Measurements from ENCODE around the gene CHFR. TPM values are rescaled to one million over a fixed set of nuclear protein-coding genes. Genes with fewer than 3 reads are reported as not detected.
"Not testable (repeated sequence)": the region's sequence is repeated elsewhere in the genome, so short reads cannot be mapped to it uniquely, and the experiment has no call there.

CHFR gene
- total RNA-seq (2014; rRNA removed; shearing (Covaris generic)), result 9.8 and 10.2 TPM in 2 replicates

GRCh38 chr12:132887513-132888351 lies at the start of gene CHFR:
Gene CHFR, minus strand, starts transcription at chr12:132887605. Its CDS starts 277 bp downstream, at chr12:132887328.
- DNase-seq (ENCODE audit: low read depth), result peak; percentile 91

DNA sequence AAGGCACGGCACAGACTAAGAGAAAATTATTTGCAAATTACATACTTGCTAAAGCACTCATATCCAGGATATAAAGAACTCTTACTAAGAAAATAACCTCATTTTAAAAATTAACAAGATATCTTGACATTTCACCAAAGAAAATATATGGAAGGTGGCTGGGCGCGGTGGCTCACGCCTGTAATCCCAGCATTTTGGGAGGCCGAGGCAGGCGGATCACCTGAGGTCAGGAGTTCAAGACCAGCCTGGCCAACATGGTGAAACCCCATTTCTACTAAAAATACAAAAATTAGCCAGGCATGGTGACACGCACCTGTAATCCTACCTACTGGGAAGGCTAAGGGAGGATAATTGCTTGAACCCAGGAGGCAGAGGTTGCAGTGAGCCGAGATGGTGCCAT lies 49.5 kb upstream of the CHFR start:
- DNase-seq (ENCODE audit: low read depth), result not testable (repeated sequence)

DNA sequence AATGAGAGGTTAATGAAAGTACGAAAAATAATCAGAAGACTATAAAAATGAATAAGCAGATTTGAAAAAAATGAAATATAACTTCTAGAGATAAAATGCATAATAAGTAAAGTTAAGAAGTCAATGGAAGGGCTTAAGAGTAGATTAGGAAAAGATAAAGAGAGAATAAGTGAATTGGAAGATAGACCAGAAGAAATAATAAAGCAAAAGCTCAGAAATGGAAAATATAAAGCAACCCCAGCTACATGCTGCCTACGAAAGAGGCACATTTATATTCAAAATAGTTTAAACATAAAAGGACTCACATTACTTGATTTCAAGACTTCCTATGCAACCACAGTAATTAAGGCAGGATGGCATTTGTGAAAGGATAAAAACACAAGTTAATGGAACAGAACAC lies 48.8 kb upstream of the CHFR start:
- DNase-seq (ENCODE audit: low read depth), result no peak

DNA sequence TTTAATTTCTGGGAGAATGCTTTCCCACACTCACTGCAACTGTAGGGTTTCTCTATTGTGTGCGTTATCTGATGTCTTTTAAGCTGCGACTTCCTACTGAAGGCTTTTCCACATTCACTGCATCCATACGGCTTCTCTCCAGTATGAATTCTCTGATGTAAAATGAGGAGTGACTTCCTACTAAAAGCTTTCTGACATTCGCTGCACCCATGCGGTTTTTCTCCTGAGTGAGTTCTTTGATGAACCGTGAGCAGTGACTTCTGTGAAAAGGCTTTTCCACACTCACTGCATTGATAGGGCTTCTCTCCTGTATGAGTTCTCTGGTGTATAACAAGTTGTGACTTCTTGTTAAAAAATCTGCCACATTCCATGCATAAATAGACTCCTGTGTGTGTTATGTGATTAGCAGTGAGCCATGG lies 39.0 kb upstream of the CHFR start:
- DNase-seq (ENCODE audit: low read depth), result no peak

DNA sequence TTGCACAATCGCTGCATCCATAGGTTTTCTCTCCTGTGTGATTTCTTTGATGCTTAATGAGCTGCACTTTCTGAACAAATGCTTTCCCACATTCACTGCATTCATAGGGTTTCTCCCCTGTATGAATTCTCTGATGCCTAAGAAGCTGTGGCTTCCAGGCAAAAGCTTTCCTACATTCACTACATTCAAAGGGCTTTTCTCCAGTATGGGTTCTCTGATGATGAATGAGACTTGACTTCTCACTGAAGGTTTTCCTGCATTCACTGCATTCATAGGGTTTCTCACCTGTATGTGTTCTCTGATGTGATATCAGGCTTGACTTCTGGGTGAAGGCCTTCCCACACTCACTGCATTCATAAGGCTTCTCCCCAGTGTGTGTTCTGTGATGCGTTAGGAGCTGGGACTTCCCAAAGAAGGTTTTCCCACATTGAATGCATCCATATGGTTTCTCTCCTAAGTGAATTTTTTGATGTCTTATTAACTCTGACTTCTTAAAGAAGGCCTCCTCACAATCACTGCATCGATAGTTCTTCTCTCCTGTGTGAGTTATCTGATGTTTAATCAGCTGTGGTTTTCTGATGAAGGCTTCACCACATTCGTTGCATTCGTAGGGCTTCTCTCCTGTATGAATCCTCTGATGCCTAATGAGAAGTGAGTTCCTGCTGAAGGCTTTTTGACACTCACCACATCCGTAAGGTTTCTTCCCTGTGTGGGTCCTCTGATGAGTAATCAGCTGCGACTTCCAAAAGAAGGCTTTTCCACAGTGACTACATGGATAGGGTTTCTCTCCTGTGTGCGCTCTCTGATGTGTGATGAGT lies 38.4 kb upstream of the CHFR start:
- peak; percentile 4 for DNase-seq (ENCODE audit: low read depth)

DNA sequence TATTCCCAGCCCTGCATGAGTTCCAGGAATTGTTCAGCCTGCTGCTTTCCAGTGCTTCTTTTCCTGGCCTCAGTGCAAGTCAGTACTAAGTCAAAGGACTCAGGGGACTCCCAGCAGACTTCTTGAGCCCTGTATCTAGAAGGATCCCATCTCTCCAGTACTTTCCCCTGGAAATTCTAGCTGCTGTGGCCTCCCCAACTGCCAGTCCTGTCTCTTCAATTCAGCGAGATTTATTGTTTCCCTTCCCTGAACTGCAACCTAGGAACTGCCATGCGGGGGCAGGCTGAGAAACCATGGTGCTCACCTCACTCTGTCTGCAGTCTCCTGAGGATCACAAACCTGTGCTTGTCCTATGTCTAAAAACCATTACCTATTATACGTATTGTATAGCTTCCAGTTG lies 37.0 kb upstream of the CHFR start:
- no peak for DNase-seq (ENCODE audit: low read depth)

- no peak for DNase-seq (ENCODE audit: low read depth)
These were observed 36.0 kb upstream of the CHFR start for GRCh38 chr12:132923356-132923909.

GRCh38 chr12:132922676-132923075 lies 35.3 kb upstream of the CHFR start:
- no peak for DNase-seq (ENCODE audit: low read depth)

DNA sequence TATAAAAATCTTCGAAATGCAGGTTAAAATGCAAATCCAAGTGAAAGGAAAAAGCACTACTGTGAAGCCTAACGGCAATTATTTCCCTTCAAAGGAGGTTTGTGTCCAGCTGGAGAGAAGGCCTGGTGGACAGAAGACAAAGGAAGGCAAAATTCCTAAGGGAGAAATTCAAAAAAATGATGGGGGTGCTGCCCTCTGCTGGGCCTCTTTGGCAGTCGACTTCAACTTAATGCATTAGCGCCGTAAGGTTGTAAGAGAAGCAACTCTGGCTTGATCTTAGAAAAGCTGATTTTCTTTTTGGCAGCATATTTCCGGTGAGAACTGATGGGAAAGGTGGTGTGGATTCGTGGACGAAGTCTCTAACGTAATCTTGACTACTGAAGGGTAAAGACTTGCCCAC lies 34.3 kb upstream of the CHFR start:
- no peak for DNase-seq (ENCODE audit: low read depth)

GRCh38 chr12:132918680-132919079 lies 31.3 kb upstream of the CHFR start:
- no peak for DNase-seq (ENCODE audit: low read depth)

DNA sequence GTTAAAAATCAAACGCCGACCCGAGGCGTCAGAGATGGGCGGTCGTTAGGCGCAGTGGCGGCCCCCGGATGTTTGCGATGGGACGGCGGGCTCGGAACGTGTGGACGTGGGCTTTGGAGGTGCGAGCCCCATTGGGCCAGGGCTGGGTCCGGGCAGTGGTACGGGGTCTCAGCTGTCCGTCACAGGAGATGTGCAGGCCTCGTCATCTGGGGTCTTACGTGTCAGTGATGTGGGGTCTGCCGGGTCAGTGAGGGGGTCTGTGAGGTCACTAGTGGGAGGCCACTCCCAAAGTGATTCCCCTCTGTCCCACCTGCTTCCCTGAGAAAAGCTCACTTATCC lies 21.6 kb upstream of the CHFR start:
- DNase-seq (ENCODE audit: low read depth), result no peak

- peak; percentile 96 for DNase-seq (ENCODE audit: low read depth)
These were observed 21.0 kb upstream of the CHFR start for GRCh38 chr12:132908145-132909029.

DNA sequence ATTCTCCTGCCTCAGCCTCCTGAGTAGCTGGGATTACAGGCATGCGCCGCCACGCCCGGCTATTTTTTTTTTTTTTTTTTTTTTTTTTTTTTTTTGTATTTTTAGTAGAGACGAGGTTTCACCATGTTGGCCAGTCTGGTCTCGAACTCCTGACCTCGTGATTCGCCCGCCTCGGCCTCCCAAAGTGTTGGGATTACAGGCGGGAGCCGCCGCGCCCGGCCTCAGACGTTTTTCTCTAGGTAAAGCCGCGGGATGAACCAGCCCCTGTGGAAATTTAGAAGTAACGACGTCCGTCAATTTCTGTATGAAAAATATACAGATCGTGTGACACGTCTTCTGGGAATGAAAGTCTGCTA lies 20.4 kb upstream of the CHFR start:
- DNase-seq (ENCODE audit: low read depth), result not testable (repeated sequence)

DNA sequence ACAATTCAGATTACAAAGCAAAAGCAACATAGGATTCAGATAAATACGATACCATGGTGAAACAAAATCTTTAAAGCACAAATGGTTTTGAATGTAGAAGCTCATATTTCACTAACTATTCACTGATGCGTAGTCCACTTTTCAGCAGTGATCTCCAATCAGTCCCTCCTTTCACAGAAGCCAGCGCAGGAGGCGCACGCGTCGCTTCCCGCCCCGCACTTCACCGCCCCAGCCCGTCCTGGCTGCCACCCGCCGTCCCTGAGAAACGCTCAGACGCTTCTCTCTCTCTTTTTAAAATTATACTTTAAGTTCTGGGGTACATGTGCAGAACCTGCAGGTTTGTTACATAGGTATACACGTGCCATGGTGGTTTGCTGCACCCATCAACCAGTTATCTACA lies 19.8 kb upstream of the CHFR start:
- DNase-seq (ENCODE audit: low read depth), result no peak

DNA sequence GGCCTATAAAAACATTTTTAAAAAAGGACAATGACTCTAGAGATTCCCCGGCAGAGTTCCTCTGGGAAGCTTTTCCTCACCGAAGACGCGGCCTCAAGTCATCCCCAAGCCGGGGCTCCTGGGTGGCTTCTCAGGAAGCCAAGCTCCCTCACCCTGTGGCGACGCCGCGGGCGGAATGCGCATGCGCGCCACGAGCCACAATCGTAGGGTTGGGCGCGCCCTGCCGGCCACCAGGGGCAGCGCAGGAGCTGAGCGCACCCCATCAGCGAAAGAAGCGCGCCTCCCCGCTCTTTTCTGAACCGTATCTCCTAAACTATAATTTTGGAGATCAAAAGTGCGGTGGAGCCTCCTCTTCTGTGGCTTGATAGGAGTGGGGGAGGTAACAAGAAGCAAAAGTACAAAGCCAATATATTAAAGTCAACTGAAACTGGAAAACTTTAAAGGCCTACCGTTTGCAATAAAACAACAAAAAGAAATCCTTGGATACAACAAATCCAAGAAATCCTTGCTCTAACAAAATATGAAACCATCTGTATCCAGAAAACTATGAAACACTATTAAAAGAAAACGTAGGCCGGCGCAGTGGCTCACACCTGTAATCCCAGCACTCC lies 17.4 kb upstream of the CHFR start:
- no peak for DNase-seq (ENCODE audit: low read depth)

DNA sequence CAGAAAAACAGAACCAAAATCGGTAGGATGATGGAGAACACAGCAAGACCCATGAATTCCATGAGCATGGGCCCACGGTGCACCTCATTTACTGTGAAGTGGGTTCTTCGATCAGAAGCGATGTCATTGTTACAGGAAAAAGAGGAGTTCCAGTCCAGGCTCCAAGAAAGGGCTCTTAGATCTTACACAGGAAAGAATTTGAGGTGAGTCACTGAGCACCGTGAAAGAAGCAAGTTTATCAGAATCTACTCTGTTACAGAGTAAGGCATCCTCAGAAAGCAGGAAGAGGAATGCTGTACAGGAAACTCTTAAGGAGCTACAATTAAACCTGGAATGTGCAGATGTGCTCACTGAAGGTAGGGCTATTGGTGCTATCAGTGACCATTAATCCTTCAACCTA lies 11.6 kb upstream of the CHFR start:
- DNase-seq (ENCODE audit: low read depth), result no peak

DNA sequence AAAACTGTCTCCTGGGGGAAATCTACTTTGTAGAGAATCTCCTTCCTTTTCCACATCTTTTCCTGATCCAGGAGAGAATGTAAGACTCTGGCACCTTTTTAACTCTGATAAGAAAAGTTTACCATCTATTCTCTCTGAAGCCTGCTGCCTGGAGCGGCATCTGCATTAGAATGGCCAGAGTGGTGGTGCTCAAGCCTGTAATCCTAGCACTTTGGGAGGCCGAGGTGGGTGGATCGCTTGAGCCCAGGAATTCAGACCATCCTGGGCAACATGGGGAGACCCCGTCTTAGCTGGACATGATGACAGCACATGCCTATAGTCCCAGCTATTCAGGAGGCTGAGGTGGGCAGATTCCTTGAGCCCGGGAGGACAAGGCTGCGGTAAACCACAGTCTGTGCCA lies 1.4 kb upstream of the CHFR start:
- DNase-seq (ENCODE audit: low read depth), result no peak

GRCh38 chr12:132886529-132887477 lies 602 bp downstream of the CHFR start:
- peak; percentile 15 for DNase-seq (ENCODE audit: low read depth)

- no peak for DNase-seq (ENCODE audit: low read depth)
These were observed 5.6 kb downstream of the CHFR start for GRCh38 chr12:132881818-132882217.

GRCh38 chr12:132874620-132875019 lies 12.8 kb downstream of the CHFR start:
- DNase-seq (ENCODE audit: low read depth), result not testable (repeated sequence)

Data from RPMI7951 (cell line).